BLaER1 (cell line): Measurements from ENCODE around the gene ETF1.
A peak's percentile ranks its signal among the peaks of the same experiment; 100 is the strongest.

Source experiments
- H3K27ac ChIP-seq: shearing (Covaris generic); formaldehyde crosslinking; 2 replicates; pipeline ENCODE4 v1.8.1; 2022
- H3K27me3 ChIP-seq: shearing (Covaris generic); formaldehyde crosslinking; 2 replicates; pipeline ENCODE4 v1.8.1; 2022
- H3K36me3 ChIP-seq: shearing (Covaris generic); formaldehyde crosslinking; 2 replicates; pipeline ENCODE4 v1.8.1; 2022
- H3K4me1 ChIP-seq: shearing (Covaris generic); formaldehyde crosslinking; 2 replicates; pipeline ENCODE4 v1.8.1; 2022
- H3K4me2 ChIP-seq: shearing (Covaris generic); formaldehyde crosslinking; 2 replicates; pipeline ENCODE4 v1.8.1; 2022
- H3K4me3 ChIP-seq: shearing (Covaris generic); formaldehyde crosslinking; 2 replicates; pipeline ENCODE4 v1.8.1; 2022
- H3K9ac ChIP-seq: shearing (Covaris generic); formaldehyde crosslinking; 2 replicates; pipeline ENCODE4 v1.8.1; 2022
- H3K9me3 ChIP-seq: shearing (Covaris generic); formaldehyde crosslinking; 2 replicates; pipeline ENCODE4 v1.8.1; 2022
- H4K20me1 ChIP-seq: shearing (Covaris generic); formaldehyde crosslinking; 2 replicates; pipeline ENCODE4 v1.8.1; 2022
- Cebpa-rat ChIP-seq: shearing (Covaris generic); IDR thresholded peaks from 2 replicates; pipeline ENCODE4 v1.8.1; 2022

The ETF1 gene

DNA sequence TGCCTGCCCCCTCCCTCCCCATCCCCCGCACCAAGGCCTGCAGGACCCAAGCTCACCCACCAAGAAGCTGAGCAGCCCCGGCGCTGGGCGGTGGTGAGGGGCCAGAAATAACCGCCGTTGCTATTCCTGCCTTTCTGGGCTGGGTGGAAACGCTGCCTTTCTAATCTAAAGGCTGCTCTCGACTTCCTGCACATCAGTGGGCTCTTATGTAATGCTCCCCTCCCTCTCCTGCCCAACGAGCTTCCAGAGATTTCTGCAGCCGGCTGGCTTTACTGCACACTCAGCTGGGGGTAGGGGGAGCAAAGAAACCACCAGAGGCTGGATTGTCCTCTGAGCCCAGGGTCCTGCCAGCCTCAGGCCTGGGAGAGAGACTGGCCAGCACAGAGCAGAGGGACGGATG, 84.7 kb downstream of the ETF1 start:
- H3K4me3 ChIP-seq: peak overlapping the region; percentile 45
- peak overlapping the region; percentile 41 for H3K9ac ChIP-seq
- no peaks in the 10 kb centered on the region for H3K36me3 ChIP-seq
- peaks cover 60% of the 10 kb centered on the region for H3K4me1 ChIP-seq
- H3K27ac ChIP-seq: peak overlapping the region; percentile 83
- H3K27me3 ChIP-seq: no peaks in the 10 kb centered on the region
- no peaks in the 10 kb centered on the region for H3K9me3 ChIP-seq
- no peaks in the 10 kb centered on the region for H4K20me1 ChIP-seq
- TF ChIP-seq Cebpa-rat: no peak
- peak overlapping the region; percentile 97 for H3K4me2 ChIP-seq

DNA sequence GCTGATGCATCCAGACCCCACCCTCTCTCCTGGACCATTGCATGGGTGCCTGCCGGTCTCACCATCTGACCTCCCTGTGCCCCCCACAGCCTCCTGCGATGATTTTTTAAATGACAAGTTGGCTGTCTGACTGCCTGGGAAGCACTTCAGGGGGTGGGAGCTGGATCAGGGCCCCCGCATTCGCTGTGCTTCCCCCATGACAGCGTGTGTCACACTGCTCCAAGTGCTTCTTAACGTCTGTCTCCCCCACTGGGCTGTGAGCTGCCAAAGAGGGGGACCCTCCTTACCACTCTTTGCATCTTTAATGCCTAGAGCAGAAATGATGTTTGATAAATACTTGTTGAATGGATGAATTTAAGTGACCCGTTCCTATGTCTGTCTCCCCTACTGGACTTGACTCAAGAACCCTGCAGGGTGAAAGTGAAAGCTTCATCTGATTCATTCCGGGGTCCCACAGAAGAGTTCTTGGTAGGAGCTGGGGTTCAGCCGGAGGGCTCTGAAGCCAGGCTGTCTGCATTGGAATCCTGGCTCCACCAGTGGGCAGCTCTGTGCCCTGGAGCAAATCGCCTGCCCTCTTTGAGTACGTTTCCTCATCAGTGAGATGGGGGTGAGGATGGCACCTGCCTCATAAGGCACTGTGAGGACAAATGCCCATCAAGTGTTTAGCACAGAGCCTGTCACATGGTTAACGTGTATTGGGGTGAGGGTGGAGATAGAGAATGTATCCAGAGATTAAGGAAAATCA, 85.3 kb downstream of the ETF1 start:
- Histone ChIP-seq H3K4me1 (peaks cover 53% of the 10 kb centered on the region), H4K20me1 (no peaks in the 10 kb centered on the region), H3K36me3 (no peaks in the 10 kb centered on the region), H3K27ac (peak overlapping the region; percentile 83), H3K9ac (peak overlapping the region; percentile 41), H3K9me3 (no peaks in the 10 kb centered on the region), H3K4me3 (no peak overlapping the region; the same call in 1 of the 2 replicates), H3K27me3 (no peaks in the 10 kb centered on the region), H3K4me2 (peak overlapping the region; percentile 97)
- no peak for TF ChIP-seq Cebpa-rat
